K562 (cell line): ENCODE results near the gene SCNN1B. TPM values are rescaled to one million over a fixed set of nuclear protein-coding genes. Genes with fewer than 3 reads are reported as not detected.

Experiments used
- ATAC-seq: fragments of 200-7000 bp; cut with Tn5 transposase; 3 replicates; pipeline ENCODE4 v1.9.1; 2020; ENCODE audit warnings: moderate library complexity
- BruUV-seq: library from RNA; stranded (reverse); fragments of 400-500 nt; replicated peaks from 2 replicates; lab custom pipeline; 2021; lab: Mats Ljungman, UMichigan
- CTCF ChIA-PET: fragments of 300-600 bp; formaldehyde crosslinking; extraction: SDS; loops from one replicate; lab custom pipeline; 2021; ENCODE audit warnings: low intra/inter-chr PET ratio; lab: Yijun Ruan, JAX
- POLR2A ChIA-PET: fragments of 300-600, 350-650 bp; sonication (Branson Sonifier 250); formaldehyde crosslinking; extraction: SDS; loops from one replicate; lab custom pipeline; 2021; ENCODE audit warnings: antibody characterized with exemption, inconsistent platforms; lab: Yijun Ruan, JAX
- DNase-seq, 4 experiments: peaks; one replicate each; pipeline versions ENCODE4 v3.0.0 to v3.0.0-alpha.2; 2011 to 2018; ENCODE audit warnings: low spot score in 3 of 4, mixed read lengths in 3 of 4; ENCODE audit errors: extremely low read depth in 1 of 4
- FAIRE-seq: peaks from 2 replicates; lab custom pipeline; 2011; peaks lifted over from hg19 to GRCh38; lab: Jason Lieb, UNC
- H2AFZ ChIP-seq: 2 replicates; pipeline ENCODE4 v1.6.0; 2011; ENCODE audit warnings: low read depth, low read length, control low read depth, inconsistent platforms
- H3K27ac ChIP-seq: fragments of 200-600 bp; 3 replicates; pipeline ENCODE4 v1.8.0; 2011; ENCODE audit warnings: low read depth, mild to moderate bottlenecking, control low read depth, inconsistent platforms, low read length, moderate library complexity, mixed read lengths; ENCODE audit errors: extremely low read depth
- H3K27me3 ChIP-seq, 2 experiments: fragments of 300-600 bp in 1 of 2; 2 replicates in 1 of 2; 3 replicates in 1 of 2; pipeline versions ENCODE4 v1.6.0 to v1.8.0; 2011; ENCODE audit warnings: inconsistent platforms in 2 of 2, low read length in 2 of 2, mild to moderate bottlenecking in 1 of 2, mixed read lengths in 1 of 2, moderate library complexity in 1 of 2; ENCODE audit not compliant: control insufficient read depth in 2 of 2, insufficient read depth in 2 of 2
- H3K36me3 ChIP-seq: fragments of 300-600 bp; 3 replicates; pipeline ENCODE4 v1.8.0; 2011; ENCODE audit warnings: mild to moderate bottlenecking, low read length, inconsistent platforms; ENCODE audit not compliant: control insufficient read depth, insufficient read depth
- H3K4me1 ChIP-seq, 2 experiments: fragments of 200-600 bp in 1 of 2; replicated peaks in 1 of 2; 2 replicates in 1 of 2; 3 replicates in 1 of 2; pipeline versions ENCODE4 v1.5.1 to v1.8.0; 2011; ENCODE audit warnings: inconsistent platforms in 2 of 2, low read length in 2 of 2, mild to moderate bottlenecking in 1 of 2, mixed read lengths in 1 of 2, moderate library complexity in 1 of 2; ENCODE audit not compliant: control insufficient read depth in 2 of 2, insufficient read depth in 2 of 2
- H3K4me2 ChIP-seq: 2 replicates; pipeline ENCODE4 v1.6.1; 2011; ENCODE audit warnings: low read length, control low read depth, inconsistent platforms, mixed read lengths; ENCODE audit not compliant: insufficient read depth
- H3K4me3 ChIP-seq: fragments of 200-600 bp; sonication (generic), shearing (Covaris generic); 2 replicates; pipeline ENCODE4 v1.5.1; 2016; ENCODE audit warnings: control low read depth, inconsistent platforms
- H3K79me2 ChIP-seq: fragments of 200-600 bp; 3 replicates; pipeline ENCODE4 v1.8.0; 2011; ENCODE audit warnings: low read length, inconsistent platforms; ENCODE audit not compliant: control insufficient read depth, insufficient read depth
- H3K9ac ChIP-seq, 2 experiments: 2 replicates each; pipeline versions ENCODE4 v1.6.0 to v1.6.1; 2011; ENCODE audit warnings: low read depth in 2 of 2, low read length in 2 of 2, control low read depth in 1 of 2, inconsistent platforms in 1 of 2, mild to moderate bottlenecking in 1 of 2, mixed read lengths in 1 of 2; ENCODE audit not compliant: insufficient read depth in 1 of 2
- H3K9me1 ChIP-seq: one replicate; pipeline ENCODE4 v1.6.0; 2011; ENCODE audit warnings: inconsistent platforms, mild to moderate bottlenecking, low read length, moderate library complexity; ENCODE audit not compliant: control insufficient read depth, insufficient read depth
- H3K9me3 ChIP-seq: replicated peaks from 2 replicates; pipeline ENCODE4 v1.5.1; 2011; ENCODE audit warnings: low read depth, low read length, inconsistent platforms; ENCODE audit not compliant: control insufficient read depth, insufficient read depth
- H4K20me1 ChIP-seq: replicated peaks from 2 replicates; pipeline ENCODE4 v1.6.1; 2011; ENCODE audit warnings: low read length, inconsistent platforms, mixed read lengths; ENCODE audit not compliant: control insufficient read depth, insufficient read depth
- NCOA2 ChIP-seq, 2 experiments: fragments of 450-650 bp; IDR thresholded peaks; 2 replicates each; pipeline ENCODE4 v1.6.1; 2018; ENCODE audit warnings: mild to moderate bottlenecking in 2 of 2, moderate library complexity in 1 of 2; ENCODE audit not compliant: partially characterized antibody in 2 of 2
- SRSF3 ChIP-seq: fragments of 200-400 bp; formaldehyde crosslinking; IDR thresholded peaks from 2 replicates; pipeline ENCODE4 v1.6.1; 2016; ENCODE audit warnings: mild to moderate bottlenecking, low read length, moderate library complexity; ENCODE audit not compliant: insufficient read depth
- ZNF184 ChIP-seq: sonication (generic); formaldehyde crosslinking; IDR thresholded peaks from 2 replicates; pipeline ENCODE4 v1.5.0; 2020; ENCODE audit warnings: missing genetic modification reagents
- WGBS: fragments of 100-300 bp; shearing (Covaris generic); methylation state at CpG from one replicate; pipeline ENCODE4 v1.1.6; 2016; ENCODE audit warnings: low coverage, mixed read lengths; ENCODE audit not compliant: insufficient coverage; ENCODE audit errors: missing lambda C conversion rate; 5-methylcytosine and 5-hydroxymethylcytosine counted together
- in situ Hi-C: fragments of 300-500 bp; cut with MboI; formaldehyde crosslinking; loops from 4 replicates; pipeline ENCODE4 v1.15.0; 2018; ENCODE audit warnings: inconsistent platforms, mixed read lengths
- intact Hi-C: fragments of 100-400 bp; cut with micrococcal nuclease; formaldehyde crosslinking; loops from 2 replicates; pipeline ENCODE4 v1.14.2; 2022
- polyA plus RNA-seq, 8 experiments: library from polyadenylated mRNA; depleted of rRNA in 4 of 8; stranded (reverse) in 5 of 8; unstranded in 3 of 8; fragments of >200 nt; fragmentation: Nextera tagmentation in 2 of 8; fragmentation: Illumina TruSeq in 1 of 8; extraction: Ambion mirVana in 2 of 8; extraction: Trizol in 1 of 8; gene quantifications; 2 replicates each; pipeline versions ENCODE4 v1.2.1 to v1.2.3, GENCODE V29; 2011 to 2014; ENCODE audit warnings: inconsistent platforms in 1 of 8, missing spikeins in 1 of 8
- total RNA-seq, 7 experiments: library from RNA; depleted of rRNA in 6 of 7; stranded (reverse); fragments of >200 nt in 6 of 7; fragmentation: Illumina TruSeq in 2 of 7; extraction: Trizol in 2 of 7; gene quantifications; 2 replicates each; pipeline versions ENCODE4 v1.2.1 to v1.2.3, GENCODE V29; 2011 to 2021; ENCODE audit warnings: low replicate concordance in 1 of 7
- TF ChIP-seq, protein P1 (sequence below): fragments of 200-800 bp; sonication (Bioruptor generic); IDR thresholded peaks from 2 replicates; pipeline ENCODE4 v1.6.1; 2016; ENCODE audit warnings: missing genetic modification characterization, missing compliant biosample characterization

The SCNN1B gene
- total and polyA plus RNA-seq, 9 of the 15 experiments (the other 6 are each of a cell fraction or from before 2014, with no cell fraction given) = not detected

DNA sequence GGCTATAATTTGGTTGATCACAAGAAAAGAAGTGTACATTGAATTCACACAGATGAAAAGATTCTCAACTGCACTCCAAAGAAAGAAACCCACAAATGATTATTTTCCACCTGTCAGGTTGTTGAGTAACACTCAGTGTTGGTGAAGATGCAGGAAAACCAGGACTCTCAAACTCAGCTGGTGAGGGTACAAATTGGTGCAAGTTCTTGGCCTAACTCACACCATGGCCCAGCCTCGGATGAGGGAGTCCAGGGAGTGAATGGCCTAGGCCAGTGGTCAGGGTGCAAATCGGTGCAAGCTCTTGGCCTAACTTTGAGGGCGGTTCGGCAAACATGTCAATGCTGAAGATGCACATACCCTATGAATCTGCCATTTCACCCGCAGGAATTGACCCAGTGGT is 8.6 kb downstream of the SCNN1B start:
- no peak for FAIRE-seq
- intact Hi-C loops = no loop called here
- ATAC-seq = no peak
- Histone ChIP-seq H3K4me3 (no peak overlapping the region), H3K4me2 (no peak overlapping the region), H3K9ac (no peak overlapping the region), H3K9me3 (no peaks in the 10 kb centered on the region), H3K36me3 (no peaks in the 10 kb centered on the region), H3K9me1 (no peaks in the 10 kb centered on the region), H3K27me3 (peaks cover 2 to 20% of the 10 kb centered on the region in 2 experiments; a peak in 2 of 5 replicates), H4K20me1 (no peaks in the 10 kb centered on the region; the same call in 1 of the 2 replicates), H3K27ac (no peak overlapping the region), H3K79me2 (no peaks in the 10 kb centered on the region), H3K4me1 (no peaks in the 10 kb centered on the region), H2AFZ (no peak overlapping the region)
- POLR2A ChIA-PET = no interaction called here
- in situ Hi-C loops = no loop called here
- DNase-seq = no peak
- 0% methylated on average over 5 of the region's 5 CpGs for WGBS
- BruUV-seq = no TSS peak
- TF ChIP-seq NCOA2 (IDR thresholded peaks at IDR 0.05; ENCODE audit: partially characterized antibody in 2 of 2) (no peak), ZNF184 (CRISPR knock-in tag) (peak; percentile 78), SRSF3 (no peak)
- TF ChIP-seq, protein P1, sequence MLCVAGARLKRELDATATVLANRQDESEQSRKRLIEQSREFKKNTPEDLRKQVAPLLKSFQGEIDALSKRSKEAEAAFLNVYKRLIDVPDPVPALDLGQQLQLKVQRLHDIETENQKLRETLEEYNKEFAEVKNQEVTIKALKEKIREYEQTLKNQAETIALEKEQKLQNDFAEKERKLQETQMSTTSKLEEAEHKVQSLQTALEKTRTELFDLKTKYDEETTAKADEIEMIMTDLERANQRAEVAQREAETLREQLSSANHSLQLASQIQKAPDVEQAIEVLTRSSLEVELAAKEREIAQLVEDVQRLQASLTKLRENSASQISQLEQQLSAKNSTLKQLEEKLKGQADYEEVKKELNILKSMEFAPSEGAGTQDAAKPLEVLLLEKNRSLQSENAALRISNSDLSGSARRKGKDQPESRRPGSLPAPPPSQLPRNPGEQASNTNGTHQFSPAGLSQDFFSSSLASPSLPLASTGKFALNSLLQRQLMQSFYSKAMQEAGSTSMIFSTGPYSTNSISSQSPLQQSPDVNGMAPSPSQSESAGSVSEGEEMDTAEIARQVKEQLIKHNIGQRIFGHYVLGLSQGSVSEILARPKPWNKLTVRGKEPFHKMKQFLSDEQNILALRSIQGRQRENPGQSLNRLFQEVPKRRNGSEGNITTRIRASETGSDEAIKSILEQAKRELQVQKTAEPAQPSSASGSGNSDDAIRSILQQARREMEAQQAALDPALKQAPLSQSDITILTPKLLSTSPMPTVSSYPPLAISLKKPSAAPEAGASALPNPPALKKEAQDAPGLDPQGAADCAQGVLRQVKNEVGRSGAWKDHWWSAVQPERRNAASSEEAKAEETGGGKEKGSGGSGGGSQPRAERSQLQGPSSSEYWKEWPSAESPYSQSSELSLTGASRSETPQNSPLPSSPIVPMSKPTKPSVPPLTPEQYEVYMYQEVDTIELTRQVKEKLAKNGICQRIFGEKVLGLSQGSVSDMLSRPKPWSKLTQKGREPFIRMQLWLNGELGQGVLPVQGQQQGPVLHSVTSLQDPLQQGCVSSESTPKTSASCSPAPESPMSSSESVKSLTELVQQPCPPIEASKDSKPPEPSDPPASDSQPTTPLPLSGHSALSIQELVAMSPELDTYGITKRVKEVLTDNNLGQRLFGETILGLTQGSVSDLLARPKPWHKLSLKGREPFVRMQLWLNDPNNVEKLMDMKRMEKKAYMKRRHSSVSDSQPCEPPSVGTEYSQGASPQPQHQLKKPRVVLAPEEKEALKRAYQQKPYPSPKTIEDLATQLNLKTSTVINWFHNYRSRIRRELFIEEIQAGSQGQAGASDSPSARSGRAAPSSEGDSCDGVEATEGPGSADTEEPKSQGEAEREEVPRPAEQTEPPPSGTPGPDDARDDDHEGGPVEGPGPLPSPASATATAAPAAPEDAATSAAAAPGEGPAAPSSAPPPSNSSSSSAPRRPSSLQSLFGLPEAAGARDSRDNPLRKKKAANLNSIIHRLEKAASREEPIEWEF (CRISPR knock-in tag) = no peak
- CTCF ChIA-PET = no interaction called here
